H1 (cell line): ENCODE data around the gene GTF2A1L. TPM values are rescaled to one million over a fixed set of nuclear protein-coding genes. Genes with fewer than 3 reads are reported as not detected.

Experiments used
- CHD2 ChIP-seq: IDR thresholded peaks from 2 replicates; pipeline ENCODE4 v1.6.1; 2012; ENCODE audit warnings: low read length, improper control_type of control experiment
- polyA plus RNA-seq, 7 experiments: library from polyadenylated mRNA; depleted of rRNA in 3 of 7; stranded (reverse) in 5 of 7; unstranded in 2 of 7; fragments of >200 nt in 5 of 7; fragments of 200-250 nt in 2 of 7; gene quantifications; 1 replicate in 5 of 7; 2 replicates in 1 of 7; 4 replicates in 1 of 7; pipeline versions ENCODE4 v1.2.1 to v1.2.3, GENCODE V29; 2011 to 2013; ENCODE audit warnings: missing spikeins in 2 of 7, mixed read lengths in 2 of 7
- total RNA-seq: library from RNA; stranded (reverse); fragmentation: NEBNext Ultra II Directional; extraction: Animal tissue kit (Norgen Biotek cat#: 25700); gene quantifications from 2 replicates; pipeline ENCODE4 v1.2.1, GENCODE V29; 2021
- TF ChIP-seq, protein P1 (sequence below): IDR thresholded peaks from 2 replicates; pipeline ENCODE4 v1.6.1; 2011; ENCODE audit warnings: low read depth, mild to moderate bottlenecking, low read length; ENCODE audit not compliant: insufficient read depth

The GTF2A1L gene
- total and polyA plus RNA-seq, 2 of the 8 experiments (the other 6 are each of a cell fraction or from before 2014, with no cell fraction given) = 0.18 TPM; not detected in 1

DNA sequence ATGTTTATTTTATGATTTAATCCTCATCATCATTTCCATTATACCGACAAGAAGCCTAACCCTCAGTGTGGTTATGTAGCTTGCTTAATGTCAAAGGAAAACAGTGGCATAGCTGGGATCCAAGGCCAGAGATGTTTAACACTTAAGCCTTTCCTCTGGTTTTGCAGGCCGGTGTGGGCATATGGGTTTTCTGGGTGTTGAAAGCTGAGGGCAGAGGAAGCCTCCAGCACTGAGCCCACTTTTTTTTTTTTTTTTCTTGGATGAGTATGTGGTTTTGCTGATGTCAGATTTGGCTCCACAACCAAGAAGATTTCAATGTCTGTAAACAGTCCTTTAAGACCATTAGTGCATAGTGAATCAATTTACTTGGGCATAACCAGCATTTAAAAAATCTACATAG, 96.6 kb downstream of the GTF2A1L start (continued):
- TF ChIP-seq CHD2 = no peak
- TF ChIP-seq, protein P1, sequence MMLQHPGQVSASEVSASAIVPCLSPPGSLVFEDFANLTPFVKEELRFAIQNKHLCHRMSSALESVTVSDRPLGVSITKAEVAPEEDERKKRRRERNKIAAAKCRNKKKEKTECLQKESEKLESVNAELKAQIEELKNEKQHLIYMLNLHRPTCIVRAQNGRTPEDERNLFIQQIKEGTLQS = no peak
